Skeletal muscle cell (primary cell): ENCODE data around the gene GOLGA8T.
"Not testable (repeated sequence)": the region's sequence is repeated elsewhere in the genome, so short reads cannot be mapped to it uniquely, and the experiment has no call there.

ENCODE experiments used
- DNase-seq: peaks from one replicate; pipeline ENCODE4 v3.0.0-alpha.2; 2010; ENCODE audit warnings: low read depth
- H3K4me3 ChIP-seq: 2 replicates; pipeline ENCODE4 v1.5.1; 2011; ENCODE audit warnings: low read depth, mild to moderate bottlenecking, control low read depth, low read length, moderate library complexity

The GOLGA8T gene

DNA sequence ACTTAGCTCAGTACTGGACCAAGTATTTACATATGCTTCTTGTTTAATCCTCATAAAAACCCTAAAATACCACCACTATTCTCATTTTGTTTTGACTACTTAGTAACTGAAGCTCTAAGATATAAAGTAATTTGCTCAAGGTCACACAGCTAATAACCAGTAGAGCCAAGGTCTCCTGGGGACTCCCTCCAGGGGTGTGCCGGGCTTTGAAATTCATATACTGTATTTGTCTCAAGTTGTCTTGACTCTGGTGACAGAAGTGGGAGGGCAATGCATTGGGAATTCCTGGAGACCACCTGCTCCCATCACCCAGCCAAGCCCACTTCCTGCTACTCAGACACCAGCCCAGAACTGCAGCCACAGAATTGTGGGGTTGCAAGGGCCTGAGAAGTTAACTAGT lies 54.9 kb downstream of the GOLGA8T start:
- DNase-seq, H3K4me3 ChIP-seq: not testable (repeated sequence)

DNA sequence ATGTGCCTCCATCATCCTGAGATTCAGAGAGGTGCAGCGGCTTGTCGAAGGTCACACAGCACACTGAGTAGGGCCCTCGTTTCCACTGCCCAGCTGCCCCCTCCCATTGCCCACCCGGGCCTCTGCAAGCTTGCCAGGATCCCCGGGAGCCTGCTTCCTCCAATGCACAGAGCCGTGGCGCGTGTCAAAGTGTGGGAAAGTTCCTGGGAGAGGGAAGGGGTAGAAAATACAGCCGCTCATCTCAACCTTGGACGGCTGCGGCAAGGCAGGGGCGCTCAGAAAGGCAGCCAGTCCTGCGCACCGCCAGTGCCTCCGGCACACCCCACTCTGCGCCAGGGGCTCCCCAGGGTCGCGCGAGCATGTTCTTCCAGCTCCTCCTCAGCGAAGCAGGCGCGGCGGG lies 56.3 kb downstream of the GOLGA8T start:
- not testable (repeated sequence) for DNase-seq

DNA sequence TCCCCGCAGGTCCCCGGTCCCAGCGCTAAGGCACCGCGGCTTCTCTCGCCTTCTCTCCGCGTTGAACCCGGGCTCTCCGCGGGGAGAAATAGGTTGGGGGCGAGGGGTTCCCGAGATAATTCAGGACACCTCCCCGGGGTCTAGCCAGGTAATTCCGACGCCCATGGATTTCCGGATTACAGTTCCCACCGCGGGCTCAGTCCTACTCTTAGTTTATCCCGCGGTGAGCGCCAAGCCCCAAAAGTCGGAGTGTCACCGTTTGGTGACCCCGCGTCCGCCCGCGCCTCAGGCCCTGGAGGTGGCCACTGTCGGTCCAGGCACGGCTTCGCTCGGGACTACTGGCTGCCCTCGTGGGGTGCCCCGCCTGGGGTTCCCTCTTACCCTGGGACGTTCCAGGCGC lies 56.8 kb downstream of the GOLGA8T start:
- not testable (repeated sequence) for DNase-seq, H3K4me3 ChIP-seq

More for the DNA sequence above, 56.3 kb downstream of the GOLGA8T start:
- H3K4me3 ChIP-seq = not testable (repeated sequence)

DNA sequence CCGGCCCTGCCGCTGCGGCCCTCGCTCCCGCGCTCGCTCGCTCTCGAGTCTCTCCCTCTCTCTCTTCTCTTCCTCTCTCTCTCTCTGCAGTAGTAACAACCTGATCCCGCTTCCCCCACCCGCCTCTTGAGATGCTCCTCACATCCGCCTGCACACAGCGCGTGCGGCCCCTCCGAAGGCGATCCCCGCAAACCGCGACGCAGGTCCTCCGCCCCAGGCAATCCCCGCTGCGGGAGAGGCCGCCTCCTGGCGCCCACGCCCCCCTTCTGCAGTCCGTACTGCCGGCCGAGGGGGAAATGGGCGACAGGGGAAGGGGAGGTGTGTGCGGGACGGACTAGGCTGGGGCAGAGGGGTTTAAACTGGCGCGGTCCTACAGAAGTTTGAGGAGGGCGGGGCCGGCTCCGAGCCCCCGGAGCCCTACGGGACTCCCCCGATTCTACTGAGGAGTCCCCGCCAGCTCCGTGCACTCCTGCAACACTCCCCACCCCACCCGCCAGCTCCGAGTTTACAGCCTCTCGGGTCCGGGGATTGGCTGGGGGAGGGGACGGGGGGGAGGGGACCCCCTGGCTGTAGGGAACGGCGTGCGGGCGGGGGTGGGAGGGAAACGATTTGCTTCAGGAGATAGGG lies 57.4 kb downstream of the GOLGA8T start:
- DNase-seq = not testable (repeated sequence)

DNA sequence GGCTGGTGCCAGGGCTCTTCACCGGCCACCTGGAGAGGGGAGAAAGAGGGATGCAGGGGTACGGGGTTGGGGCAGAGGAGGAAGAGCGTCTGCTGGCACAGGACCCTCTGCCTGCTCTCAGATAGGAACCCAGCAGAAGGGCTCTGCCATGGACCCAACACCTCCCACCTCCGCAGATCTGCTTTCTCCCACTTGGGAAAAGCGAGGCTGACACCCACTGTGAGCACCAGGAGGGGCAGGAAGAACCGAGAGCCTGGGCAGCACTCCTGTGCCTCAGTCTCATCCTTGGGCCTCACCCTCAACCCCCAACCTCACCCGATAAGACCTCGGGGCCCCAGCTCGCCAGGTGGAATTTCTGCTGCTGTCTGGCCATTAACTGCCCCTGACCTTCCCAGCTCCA lies 58.0 kb downstream of the GOLGA8T start:
- H3K4me3 ChIP-seq, DNase-seq: not testable (repeated sequence)

More for the DNA sequence above, 57.4 kb downstream of the GOLGA8T start:
- not testable (repeated sequence) for H3K4me3 ChIP-seq
